Upper lobe of left lung (tissue), 4 donors: Measurements from ENCODE around the gene OSGIN1.

Experiments used
- CTCF ChIP-seq, 6 experiments: fragments of 450-650 bp in 4 of 6; fragments of 200-600 bp in 2 of 6; sonication (generic) in 2 of 6; IDR thresholded peaks; one replicate each; pipeline ENCODE4 v1.5.1; 2016 to 2019; ENCODE audit warnings: antibody characterized with exemption in 6 of 6
- EP300 ChIP-seq, 4 donors: sonication (generic); formaldehyde crosslinking; IDR thresholded peaks; one replicate each; pipeline ENCODE4 v1.5.1; 2017; ENCODE audit warnings: antibody characterized with exemption in 4 of 4, control low read depth in 2 of 4
- POLR2A ChIP-seq, 4 donors: fragments of 450-650 bp; IDR thresholded peaks; one replicate each; pipeline ENCODE4 v1.5.1; 2016 to 2017; ENCODE audit warnings: antibody characterized with exemption in 4 of 4, mild to moderate bottlenecking in 2 of 4
- POLR2AphosphoS5 ChIP-seq, 2 donors: sonication (generic); formaldehyde crosslinking; IDR thresholded peaks; one replicate each; pipeline ENCODE4 v1.5.1; 2017; ENCODE audit warnings: antibody characterized with exemption in 2 of 2

GRCh38 chr16:83936581-83937165, 16.4 kb upstream of the OSGIN1 start:
- no peak for TF ChIP-seq CTCF (IDR thresholded peaks at IDR 0.05)
- no peak for TF ChIP-seq POLR2AphosphoS5 (IDR thresholded peaks at IDR 0.05)
- no peak for TF ChIP-seq EP300 (IDR thresholded peaks at IDR 0.05)
- TF ChIP-seq POLR2A (IDR thresholded peaks at IDR 0.05) = no peak
